Inflammatory macrophage treated with lipopolysaccharide for 1 hour (primary cell): Measurements from ENCODE around the gene CTXND1.

Experiments used
- DNase-seq, 2 donors: peaks; one replicate each; pipeline ENCODE4 v3.0.0-alpha.2; 2020 to 2022

Gene CTXND1

DNA sequence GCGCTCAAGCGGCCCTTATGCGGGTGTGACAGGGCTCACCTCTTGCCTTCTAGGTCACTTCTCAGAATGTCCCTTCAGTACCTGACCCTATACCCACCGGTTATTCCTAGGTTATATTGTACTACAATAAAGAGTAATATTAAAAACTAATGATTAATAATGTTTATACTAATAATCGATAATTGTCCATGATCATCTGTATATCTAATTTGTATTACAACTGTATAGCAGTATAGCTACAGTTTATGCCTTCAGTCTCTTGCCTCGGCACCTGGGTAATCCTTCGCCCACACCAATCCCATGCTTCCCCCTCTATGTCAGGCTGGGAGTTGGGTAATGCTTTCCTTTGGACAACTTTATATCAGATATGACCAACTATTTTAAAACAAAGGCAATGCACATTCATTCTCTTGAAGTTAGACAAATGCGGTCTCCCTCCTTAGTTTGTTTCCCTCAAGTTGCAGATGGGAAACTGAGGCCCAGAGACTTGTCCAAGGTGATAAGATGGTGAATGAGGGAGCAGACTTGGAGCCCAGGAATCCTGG, 95.8 kb downstream of the CTXND1 start:
- DNase-seq: no peak

DNA sequence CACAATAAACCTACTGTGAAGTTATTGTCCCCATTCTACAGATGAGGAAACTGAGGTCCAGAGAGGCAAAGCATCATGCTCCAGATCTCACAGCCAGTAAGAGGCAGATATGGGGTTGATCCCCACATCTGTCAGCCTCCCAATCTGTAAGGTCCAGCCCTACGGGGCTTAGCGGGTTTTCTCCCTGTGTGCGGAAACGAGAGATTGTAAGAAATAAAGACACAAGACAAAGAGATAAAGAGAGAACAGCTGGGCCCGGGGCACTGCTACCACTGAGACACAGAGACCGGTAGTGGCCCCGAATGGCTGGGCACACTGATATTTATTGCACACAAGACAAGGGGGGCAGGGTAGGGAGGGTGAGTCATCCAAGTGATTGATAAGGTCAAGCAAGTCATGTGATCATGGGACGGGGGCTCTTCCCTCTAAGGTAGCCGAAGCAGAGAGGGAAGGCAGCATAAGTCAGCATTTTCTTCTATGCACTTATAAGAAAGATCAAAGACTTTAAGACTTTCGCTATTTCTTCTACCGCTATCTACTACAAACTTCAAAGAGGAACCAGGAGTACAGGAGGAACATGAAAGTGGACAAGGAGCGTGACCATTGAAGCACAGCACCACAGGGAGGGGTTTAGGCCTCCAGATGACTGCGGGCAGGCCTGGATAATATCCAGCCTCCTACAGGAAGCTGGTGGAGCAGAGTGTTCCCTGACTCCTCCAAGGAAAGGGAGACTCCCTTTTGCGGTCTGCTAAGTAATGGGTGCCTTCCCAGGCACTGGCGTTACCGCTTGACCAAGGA, 96.4 kb downstream of the CTXND1 start:
- peak in 1 of 2 donors; percentile 25 for DNase-seq

DNA sequence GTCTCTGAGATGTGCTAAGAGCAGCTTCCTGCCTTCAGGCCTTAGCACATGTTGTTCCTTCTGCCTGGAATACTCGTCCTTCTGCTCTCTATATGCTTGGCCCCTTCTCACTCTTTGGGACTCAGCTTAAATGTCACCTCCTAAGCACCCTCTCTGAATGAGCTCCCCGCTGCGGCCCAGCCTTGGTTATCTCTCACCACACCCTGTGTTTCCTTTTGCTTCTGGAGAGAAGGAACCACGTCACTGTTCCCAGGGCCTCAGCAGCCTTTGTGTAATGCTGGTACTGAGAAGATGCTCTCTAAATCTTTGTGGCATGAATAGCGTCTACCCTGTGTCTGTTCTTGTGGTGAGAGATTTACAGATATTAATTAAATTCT, 97.0 kb downstream of the CTXND1 start:
- DNase-seq: no peak

DNA sequence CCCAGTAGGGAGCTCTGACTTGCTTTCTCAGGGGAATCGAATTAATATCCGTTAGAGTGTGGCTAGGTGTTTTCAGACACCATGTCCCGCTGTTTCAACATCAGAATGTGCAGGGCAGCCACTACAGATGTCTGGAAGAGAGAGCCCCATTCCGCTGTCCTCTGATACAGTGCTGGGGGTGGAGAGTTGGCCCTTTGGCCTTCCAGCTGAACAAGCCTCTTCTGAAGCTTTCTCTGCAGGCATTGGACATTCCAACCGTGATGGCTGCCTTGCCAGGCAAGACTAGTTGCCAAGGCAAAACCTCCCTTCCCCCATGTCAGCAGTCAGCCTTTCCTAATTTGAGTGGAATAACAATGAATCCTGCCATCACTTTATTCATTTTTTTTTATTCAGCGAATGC, 97.7 kb downstream of the CTXND1 start:
- DNase-seq: no peak

DNA sequence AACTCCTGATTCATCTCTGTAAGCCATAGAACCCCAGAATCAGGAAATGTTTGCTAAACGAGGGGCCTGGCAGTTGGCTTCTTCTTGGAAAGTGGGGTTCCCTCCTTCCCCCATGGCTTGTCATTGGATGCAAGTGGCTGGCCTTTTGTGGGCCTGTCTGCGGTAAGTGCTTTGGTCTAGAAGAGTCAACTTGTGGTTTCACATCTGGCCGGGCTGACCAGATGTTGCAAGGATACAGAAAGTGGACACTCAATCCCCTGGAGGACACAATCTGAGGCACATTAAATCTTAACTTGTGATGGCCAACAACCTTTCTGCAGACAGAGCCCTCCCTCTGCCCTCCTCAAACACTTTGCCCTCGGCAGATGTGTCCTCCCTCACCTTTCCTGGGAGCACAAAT, 98.1 kb downstream of the CTXND1 start:
- DNase-seq: no peak

DNA sequence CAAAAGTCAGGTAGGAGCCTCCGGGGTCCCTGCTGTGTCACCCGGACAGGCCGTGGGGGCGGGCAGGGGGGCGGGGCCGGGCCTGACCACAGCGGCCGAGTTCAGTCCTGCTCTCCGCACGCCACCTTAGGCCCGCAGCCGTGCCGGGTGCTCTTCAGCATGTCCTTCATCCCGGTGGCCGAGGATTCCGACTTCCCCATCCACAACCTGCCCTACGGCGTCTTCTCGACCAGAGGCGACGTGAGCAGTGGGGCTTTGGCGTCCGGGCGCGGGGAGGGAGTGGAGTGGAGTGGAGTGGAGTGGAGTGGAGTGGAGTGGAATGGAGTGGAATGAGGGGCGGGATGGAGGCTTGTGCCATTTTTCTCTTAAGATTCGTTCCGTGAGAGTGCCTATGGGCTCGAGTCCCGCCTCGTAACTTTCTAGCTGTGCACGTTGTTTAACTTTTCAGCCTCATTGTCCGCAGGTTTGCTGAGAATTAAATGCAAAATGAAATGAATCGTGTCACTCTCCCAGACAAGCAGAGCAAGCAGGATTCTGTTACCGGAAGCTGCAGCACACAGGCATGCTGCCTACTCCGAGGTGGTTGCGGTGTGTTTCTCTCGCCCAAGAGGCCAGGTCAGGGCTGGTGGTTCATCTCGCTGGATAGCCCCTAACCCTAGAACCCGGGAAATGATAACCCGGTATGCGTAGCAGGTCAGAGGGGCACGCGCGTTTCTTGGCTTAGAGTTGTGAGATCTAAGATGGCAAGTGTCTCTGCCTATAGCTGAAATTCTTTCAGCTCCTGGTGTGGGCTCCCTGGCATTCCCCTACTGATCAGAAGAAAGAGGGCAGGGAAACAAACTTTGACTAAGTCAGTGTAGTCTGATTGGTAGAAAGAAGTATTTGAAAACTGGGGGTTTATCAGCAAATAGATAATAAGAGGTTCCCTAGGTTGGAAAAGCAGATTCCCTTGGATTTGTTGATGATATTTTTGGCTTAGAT, 98.8 kb downstream of the CTXND1 start, which contains the start of gene FAH:
TSS of gene FAH (plus strand) at position 104 of the 981 bp plus-strand sequence. CDS start at position 160, 56 bp downstream.
- DNase-seq: peak in 1 of 2 donors; percentile 12

DNA sequence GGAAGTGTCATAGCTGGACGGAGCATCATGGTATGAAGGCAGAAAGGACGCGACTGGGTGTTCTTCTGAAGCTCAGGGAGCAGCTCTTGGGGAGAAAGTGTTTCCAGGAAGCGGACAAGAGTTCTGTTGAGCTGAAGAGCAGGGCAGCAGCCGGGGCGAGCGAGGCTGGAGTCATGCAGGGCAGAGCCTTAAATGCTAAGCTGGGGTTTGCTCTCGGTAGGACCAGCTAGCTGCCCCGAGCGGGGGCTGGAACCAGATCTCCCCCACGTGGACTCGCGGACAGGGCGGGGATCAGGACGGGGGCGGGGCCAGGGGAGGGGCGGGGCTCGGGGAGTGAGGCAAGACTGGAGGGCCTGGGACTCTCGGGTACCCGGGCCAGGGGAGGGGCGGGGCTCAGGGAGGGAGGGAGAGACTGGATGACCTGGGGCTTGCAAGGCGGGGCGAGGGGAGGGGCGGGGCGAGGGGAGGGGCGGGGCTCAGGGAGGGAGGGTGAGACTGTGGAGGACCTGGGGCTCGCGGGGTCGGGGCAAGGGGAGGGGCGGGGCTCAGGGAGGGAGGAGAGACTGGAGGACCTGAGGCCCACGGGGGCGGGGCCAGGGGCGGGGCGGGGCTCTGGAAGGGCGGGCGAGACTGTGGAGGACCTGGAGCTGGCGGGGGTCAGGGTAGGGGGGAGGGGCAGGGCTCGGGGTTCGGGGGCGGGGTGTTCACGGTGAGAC, 99.7 kb downstream of the CTXND1 start:
- DNase-seq: peak; percentile 82 to 87

DNA sequence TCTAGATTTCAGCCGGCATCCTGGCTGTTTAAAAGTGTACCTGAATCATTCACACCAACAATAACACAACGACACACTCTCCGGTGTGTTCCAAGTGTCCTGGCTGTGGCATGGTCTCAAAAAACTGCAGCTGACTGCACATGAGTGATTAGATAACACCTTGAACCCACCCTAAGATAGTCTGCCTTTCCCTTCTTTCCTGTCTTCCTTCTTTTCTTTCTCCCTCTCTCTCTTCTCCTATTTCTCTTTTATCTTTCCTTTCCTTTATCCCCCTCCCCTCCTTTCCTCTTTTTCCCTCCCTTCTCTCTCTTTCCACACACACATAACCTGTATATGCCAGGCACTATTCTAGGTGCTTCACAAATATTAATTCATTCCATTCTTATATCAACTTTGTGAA, 100.4 kb downstream of the CTXND1 start:
- DNase-seq: no peak

DNA sequence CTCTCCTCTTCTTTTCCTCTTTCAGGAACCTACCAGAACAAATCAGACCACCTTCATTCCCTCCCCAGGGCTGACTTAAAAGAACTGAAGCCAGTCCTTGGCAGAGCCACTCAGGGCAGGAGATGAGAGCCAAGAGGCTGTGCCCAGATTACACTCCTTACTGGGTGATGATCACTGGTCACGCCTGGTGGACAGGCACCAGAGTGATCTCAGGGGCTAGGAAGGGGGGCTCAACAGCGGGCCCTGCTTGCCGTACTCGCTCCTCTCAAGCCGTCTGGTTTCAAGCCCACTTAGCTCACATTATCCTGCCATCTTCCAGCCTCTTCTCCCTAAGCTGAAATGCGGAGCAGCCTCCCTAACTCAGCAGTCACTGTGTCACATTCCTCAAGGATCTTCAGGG, 100.9 kb downstream of the CTXND1 start:
- DNase-seq: no peak
